HG03565 (cell line): Measurements from ENCODE around the gene WDR1.

Source experiments
- ATAC-seq: cut with Tn5 transposase; IDR thresholded peaks from one replicate; pipeline ENCODE4 v1.9.1; 2021; ENCODE audit warnings: mild to moderate bottlenecking, moderate library complexity; ENCODE audit not compliant: unreplicated experiment

The WDR1 gene

GRCh38 chr4:10100734-10101216 lies 15.8 kb downstream of the WDR1 start:
- ATAC-seq: no peak

DNA sequence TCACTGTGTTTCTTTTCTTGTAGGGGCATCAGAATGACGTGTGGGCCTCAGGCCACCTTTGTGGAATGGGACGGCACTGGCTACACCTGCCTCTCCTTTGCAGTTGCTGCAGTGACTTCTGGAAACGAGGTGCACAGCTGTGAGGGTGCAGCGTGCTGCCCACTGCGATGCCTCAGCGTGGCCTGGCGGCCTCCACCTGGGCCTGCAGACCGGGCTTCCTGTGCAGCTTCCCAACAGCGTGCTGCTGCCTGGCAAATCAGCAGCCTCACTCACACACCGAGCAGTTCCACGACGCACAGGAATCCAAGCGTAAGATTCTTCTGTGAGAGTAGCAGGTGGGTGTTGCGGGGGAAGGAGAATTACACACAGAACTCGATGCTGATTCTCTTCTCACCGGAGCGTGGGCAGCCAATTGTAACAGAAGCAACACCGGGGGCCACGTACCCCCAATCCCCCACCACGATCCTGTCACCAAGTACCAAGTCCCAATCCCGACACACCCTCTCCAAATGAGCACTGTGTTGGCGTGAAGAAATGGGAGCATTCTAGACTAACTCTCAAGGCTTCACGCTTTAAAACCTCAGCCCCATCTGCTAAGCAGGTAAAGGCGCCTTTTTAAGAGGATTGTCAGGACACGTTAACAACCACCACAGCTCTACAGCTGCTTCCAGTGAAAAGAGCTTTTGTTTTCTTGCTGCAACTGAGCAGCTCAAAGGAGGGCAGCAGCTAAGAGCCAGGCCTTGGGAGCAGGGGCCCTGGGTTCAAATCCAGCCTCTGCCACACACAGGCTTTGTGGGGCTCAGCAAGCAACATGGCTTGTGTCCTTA lies 16.9 kb downstream of the WDR1 start:
- no peak for ATAC-seq

DNA sequence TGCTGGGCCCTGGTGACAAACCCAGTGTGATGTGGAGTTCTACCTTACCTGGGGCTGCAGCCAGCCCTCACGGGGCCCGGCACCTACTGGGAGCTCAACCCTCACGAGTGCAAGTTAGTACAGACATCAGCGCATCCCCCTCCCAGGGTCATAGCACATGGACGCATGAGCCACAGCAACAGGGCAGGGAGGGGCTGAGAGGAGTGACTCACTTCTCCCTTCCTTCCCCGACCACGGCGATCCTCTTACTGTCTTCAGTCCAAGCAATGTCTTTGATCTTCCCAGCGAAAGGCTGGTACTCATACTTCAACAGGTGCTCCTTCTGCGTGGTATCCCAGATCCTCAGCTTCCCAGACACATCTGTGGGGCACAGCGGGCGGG lies 17.8 kb downstream of the WDR1 start:
- ATAC-seq: no peak

GRCh38 chr4:10097906-10098779 lies 18.5 kb downstream of the WDR1 start:
- no peak for ATAC-seq

- ATAC-seq: no peak
These were observed 19.6 kb downstream of the WDR1 start for GRCh38 chr4:10096978-10097335.

DNA sequence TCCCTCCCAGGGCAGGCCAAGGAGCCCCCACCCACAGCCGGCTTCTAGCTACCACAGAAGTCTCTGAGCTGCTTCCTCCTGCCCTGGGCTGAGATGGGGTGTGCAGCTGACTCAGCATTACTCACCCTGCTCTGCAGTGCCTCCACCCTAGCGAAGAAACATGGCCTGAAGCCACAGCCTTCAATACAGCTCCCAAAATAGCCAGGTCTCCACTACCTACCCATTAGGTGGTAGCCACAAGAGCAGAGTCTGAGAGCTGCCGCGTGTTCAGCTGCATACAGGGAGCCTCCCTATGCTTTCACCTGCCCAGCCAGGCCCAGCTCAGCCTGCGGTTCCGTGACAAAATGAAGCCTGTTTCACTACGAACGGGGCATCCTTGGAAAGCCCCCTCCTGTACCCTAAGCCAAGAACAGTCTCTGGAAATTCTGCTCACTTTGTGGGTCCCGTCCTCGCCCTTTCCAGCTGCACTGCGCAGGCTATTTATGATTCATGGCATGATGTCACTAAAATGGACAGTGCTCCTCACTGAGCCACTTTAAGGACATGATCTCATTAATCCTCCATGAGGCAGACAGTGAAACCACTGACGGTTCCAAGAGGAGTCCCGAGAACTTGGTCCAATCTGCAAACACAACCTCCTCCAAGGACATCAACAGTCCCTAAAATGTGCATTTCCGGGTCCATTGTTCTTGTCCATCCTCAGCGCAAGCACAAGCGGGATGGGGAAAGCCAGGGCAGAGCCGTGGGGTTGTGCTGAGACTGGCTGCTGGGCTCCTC lies 20.2 kb downstream of the WDR1 start:
- ATAC-seq: peak; percentile 87

DNA sequence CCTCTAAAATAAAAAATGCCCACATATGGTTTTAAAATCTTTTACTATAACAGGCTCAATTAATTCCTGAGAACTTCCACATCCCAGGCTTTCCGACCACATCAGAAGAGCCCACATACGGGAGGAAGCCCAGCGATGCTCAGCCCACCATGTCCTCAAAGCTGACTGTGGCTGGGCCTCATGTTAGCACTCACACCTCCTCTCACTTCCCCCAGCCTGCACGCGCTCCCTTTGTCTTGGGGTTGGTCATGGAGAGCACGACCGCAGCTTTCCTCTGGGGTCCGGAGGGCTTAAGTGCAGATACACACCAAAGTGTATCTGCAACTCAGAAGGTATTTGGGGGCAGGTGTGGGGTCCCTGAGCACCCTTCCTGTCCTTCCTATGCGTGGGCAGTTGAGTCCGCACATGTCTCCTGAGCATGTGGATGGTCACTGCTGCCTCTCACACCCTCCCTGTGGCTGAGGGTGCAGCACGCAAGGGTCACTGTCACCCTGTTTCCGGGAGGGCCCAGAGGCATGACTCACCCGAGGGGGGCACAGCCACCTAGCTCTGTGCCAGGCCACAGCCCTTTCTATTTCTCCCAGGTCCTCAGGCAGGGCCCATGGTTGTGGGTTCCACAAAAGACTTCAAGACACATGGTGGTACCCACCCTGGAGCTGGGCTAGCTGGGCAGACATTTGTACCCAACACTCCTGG lies 21.2 kb downstream of the WDR1 start:
- no peak for ATAC-seq

- no peak for ATAC-seq
These were observed 21.8 kb downstream of the WDR1 start for GRCh38 chr4:10094841-10095240.

- no peak for ATAC-seq
These were observed 22.6 kb downstream of the WDR1 start for GRCh38 chr4:10093801-10094552.

DNA sequence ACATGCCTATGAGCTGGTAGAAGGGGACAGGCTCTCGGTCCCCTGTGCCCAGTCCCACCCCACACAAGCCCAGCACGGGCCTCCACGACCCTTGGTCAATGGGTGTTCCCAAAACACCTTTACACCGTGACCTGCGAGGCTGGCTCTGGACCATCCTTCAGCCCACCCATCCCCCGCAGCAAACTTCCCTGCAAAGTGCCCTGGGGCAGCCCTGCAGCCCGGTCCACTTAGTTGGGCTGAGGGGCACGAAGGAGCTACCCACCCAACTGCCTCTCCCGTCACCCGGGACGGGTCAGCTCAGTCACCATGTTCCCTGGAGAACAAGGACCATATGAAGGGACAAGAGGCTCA lies 23.4 kb downstream of the WDR1 start:
- no peak for ATAC-seq

- no peak for ATAC-seq
These were observed 23.9 kb downstream of the WDR1 start for GRCh38 chr4:10092481-10093270.

DNA sequence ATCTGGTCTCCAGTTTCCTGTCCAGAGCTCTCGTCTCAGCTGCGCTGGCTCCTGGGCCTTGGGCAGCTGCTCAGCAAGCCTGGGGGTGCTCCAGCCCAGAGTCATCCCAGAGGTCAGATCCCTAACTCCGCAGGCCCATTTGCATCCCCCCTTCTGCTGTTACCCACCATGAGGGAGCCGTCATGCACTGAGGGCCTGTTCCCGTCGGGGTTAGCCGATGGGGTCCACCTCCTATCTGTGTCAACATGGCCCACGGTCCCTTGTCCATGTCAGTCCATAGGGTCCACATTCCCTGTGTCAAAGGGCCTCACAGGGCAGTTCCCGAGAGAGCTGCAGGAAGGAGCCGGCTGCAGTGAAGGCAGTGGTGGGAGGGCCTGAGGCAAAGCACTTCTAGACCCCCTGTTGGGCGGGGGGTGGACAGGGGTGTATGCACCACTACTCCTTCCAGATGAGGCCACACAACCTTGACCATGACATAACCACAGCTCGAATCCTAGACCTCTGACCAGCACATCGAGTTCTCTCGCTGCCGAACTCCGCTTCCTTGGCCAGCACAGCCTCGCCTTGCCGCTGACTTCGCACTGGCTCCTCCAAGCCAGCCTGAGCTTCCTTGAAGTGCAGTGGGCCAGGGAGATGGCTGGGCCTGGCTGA lies 24.9 kb downstream of the WDR1 start:
- no peak for ATAC-seq

- no peak for ATAC-seq
These were observed 25.9 kb downstream of the WDR1 start for GRCh38 chr4:10090467-10091250.

- ATAC-seq: no peak
These were observed 27.3 kb downstream of the WDR1 start for GRCh38 chr4:10089346-10089745.

- no peak for ATAC-seq
These were observed 28.2 kb downstream of the WDR1 start for GRCh38 chr4:10088135-10089010.

GRCh38 chr4:10087152-10087791 lies 29.3 kb downstream of the WDR1 start:
- no peak for ATAC-seq
